Activated naive CD4-positive, alpha-beta T cell treated with anti-CD3 and anti-CD28 coated beads, Interleukin-2, amount 10 ng/mL, durations not matched to agents 7 days and 5 days (primary cell): ENCODE data around the gene CTNNA3.
"Not testable (repeated sequence)": the region's sequence is repeated elsewhere in the genome, so short reads cannot be mapped to it uniquely, and the experiment has no call there.

Experiments
- CTCF ChIA-PET: fragments of 350-600 bp; sonication (Branson Sonifier 250); formaldehyde crosslinking; loops from one replicate; lab custom pipeline; 2021; ENCODE audit warnings: antibody characterized with exemption; lab: Charles Lee
- DNase-seq: peaks from one replicate; pipeline ENCODE4 v3.0.0-alpha.2; 2020
- H3K27ac Mint-ChIP-seq: one replicate; pipeline ENCODE4 v1.8.0; 2021; ENCODE audit warnings: mild to moderate bottlenecking, moderate library complexity, mixed read lengths
- H3K27me3 Mint-ChIP-seq: one replicate; pipeline ENCODE4 v1.8.0; 2021; ENCODE audit warnings: mild to moderate bottlenecking, mixed read lengths
- H3K36me3 Mint-ChIP-seq: one replicate; pipeline ENCODE4 v1.8.0; 2021; ENCODE audit warnings: mixed read lengths
- H3K4me1 Mint-ChIP-seq: one replicate; pipeline ENCODE4 v1.8.0; 2021; ENCODE audit warnings: mixed read lengths
- H3K4me3 Mint-ChIP-seq: one replicate; pipeline ENCODE4 v1.8.0; 2021; ENCODE audit warnings: mild to moderate bottlenecking, moderate library complexity, mixed read lengths
- H3K9me3 Mint-ChIP-seq: one replicate; pipeline ENCODE4 v1.8.0; 2021; ENCODE audit warnings: mixed read lengths

CTNNA3 gene

DNA sequence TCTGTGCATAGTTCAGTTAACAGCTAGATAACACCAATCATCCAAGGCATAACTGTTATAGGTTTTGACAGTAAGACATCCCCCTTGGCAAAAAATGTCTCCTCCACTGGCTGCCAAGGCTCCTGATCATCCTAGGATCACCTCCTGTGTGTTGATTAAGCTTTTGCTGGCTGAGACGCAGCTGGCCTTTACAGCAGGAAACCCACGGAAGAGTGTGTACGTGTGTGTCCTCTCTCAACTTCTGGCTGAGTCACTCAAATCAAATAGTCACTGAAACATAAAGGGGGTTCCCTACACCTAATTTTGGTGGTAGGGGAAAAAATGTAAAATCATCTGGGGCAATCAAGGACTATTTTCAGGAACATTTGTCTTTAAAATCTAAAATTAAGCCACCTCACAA, 208.8 kb downstream of the CTNNA3 start:
- H3K4me3 Mint-ChIP-seq, result no peak overlapping the region
- H3K4me1 Mint-ChIP-seq, result no peaks in the 10 kb centered on the region
- CTCF ChIA-PET, result no interaction called here
- no peak for DNase-seq
- H3K36me3 Mint-ChIP-seq, result no peaks in the 10 kb centered on the region
- H3K9me3 Mint-ChIP-seq, result no peaks in the 10 kb centered on the region
- no peak overlapping the region for H3K27ac Mint-ChIP-seq
- no peaks in the 10 kb centered on the region for H3K27me3 Mint-ChIP-seq

DNA sequence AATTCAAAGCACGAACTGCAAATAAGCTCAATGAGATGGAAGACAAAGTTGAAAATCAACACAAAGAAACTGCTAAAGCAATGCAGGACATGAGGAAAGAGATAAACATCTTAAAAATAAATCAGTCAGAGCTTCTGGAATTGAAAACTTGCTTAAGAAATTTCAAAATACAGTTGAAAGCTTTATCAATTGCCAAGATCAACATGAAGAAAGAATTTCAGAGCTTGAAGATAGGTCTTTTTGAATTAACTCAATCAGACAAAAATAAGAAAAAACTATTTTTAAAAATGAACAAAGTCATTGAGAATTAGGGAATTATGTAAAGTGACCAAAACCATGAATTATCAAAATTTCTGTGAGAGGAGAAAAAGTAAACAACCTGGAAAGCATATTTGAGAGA, 218.1 kb downstream of the CTNNA3 start:
- no peaks in the 10 kb centered on the region for H3K27me3 Mint-ChIP-seq
- CTCF ChIA-PET, result no interaction called here
- no peaks in the 10 kb centered on the region for H3K4me1 Mint-ChIP-seq
- H3K9me3 Mint-ChIP-seq, result peaks cover 10% of the 10 kb centered on the region
- no peak for DNase-seq
- no peak overlapping the region for H3K27ac Mint-ChIP-seq
- H3K36me3 Mint-ChIP-seq, result no peaks in the 10 kb centered on the region
- no peak overlapping the region for H3K4me3 Mint-ChIP-seq

DNA sequence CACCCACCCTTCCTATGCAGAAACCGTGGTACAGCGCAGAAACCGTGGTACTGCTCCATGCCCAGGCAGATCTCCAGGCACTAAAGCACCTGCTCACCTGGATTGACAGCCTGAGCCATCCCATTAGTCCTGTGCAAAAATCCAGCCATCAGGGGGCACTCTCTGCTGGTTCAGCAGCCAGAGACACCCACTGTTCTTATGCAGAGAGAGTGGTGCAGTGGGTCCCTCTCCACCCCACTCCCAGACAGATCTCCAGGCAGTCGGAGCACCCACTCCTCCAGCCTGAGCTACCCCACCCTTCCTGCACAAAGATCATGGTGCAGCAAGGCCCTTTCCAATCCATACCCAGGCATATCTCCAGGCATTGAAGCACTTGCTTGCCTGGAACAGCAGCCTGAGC, 219.8 kb downstream of the CTNNA3 start:
- Mint-ChIP-seq H3K9me3 (peaks cover 10% of the 10 kb centered on the region), H3K27ac (no peak overlapping the region), H3K36me3 (no peaks in the 10 kb centered on the region), H3K27me3 (no peaks in the 10 kb centered on the region), H3K4me3 (no peak overlapping the region), H3K4me1 (no peaks in the 10 kb centered on the region)
- CTCF ChIA-PET, result no interaction called here
- DNase-seq, result no peak

DNA sequence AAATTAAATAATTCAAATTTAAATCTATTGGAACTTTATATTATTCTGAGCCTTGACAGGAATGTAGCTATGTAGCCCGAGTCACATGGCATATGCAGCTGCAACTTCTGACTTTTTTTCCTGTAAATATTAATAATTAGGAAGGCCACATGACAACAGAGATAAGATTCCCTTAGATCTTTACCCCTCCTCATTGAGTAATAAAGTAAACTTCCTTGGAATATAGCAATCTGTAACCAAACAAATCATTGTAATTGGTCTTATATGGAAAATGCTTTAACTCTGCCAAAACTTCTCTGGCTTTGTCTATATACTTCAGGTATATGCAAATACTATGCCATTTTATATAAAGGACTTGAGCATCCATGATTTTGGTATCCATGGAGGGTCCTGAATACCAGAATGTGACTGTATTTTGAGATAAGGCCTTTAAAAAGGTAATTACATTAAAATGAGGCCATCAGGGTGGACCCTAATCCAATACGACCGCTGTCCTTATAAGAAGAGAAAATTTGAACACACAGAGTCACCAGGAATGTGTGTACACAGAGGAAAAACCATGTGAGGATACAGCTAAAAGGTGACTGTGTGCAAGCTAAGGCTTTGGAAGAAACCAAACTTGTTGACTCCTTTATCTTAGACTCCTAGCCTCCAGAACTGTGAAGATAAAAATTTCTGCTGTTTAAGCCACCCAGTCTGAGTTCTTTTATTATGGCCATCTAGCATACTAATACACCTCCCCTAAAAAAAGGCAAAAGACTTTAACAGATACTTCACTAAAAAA, 222.0 kb downstream of the CTNNA3 start:
- Mint-ChIP-seq H3K36me3 (no peaks in the 10 kb centered on the region), H3K27ac (no peak overlapping the region), H3K9me3 (peaks cover 10% of the 10 kb centered on the region), H3K4me3 (no peak overlapping the region), H3K4me1 (no peaks in the 10 kb centered on the region), H3K27me3 (no peaks in the 10 kb centered on the region)
- CTCF ChIA-PET, result no interaction called here
- DNase-seq, result no peak

DNA sequence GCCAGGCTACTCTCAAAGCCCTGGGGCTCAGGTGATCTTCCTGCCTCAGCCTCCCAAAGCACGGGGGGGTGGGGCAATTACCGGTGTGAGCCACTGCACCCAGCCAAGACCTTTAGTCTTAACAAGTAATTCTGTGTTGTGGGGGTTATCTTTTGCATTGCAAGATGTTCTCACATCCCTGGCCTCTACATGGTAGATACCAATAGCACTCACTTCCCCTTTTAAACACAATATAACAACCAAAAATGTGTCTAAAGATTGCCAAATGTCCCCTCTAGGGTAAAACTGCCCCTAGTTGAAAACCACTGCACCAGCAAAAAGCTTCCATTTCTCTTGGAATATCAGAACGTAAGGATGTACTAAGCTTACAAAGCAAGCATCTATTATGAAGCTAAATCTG, 225.0 kb downstream of the CTNNA3 start:
- Mint-ChIP-seq H3K9me3 (no peaks in the 10 kb centered on the region), H3K36me3 (no peaks in the 10 kb centered on the region), H3K4me3 (no peak overlapping the region), H3K27me3 (no peaks in the 10 kb centered on the region), H3K4me1 (no peaks in the 10 kb centered on the region), H3K27ac (no peak overlapping the region)
- DNase-seq, result no peak
- CTCF ChIA-PET, result no interaction called here

DNA sequence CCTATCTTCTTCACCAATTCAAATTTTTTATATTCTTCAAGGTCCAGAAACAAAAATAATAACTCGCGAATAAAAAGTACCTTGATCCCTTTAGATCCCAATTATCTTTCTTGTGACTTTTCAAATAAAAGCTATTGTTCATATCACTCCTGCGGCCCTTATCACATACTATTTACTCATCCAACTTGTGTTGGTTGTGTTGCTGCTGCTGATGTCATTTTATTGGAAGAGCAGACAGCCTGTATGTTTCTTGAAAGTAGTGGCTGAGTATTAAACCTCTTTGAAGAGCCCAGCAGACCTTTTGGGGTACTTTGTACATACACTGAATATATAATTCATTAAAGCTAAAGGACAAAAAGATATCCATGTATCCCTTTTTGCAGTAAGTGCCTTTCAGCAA, 231.7 kb downstream of the CTNNA3 start:
- no peak for DNase-seq
- no peaks in the 10 kb centered on the region for H3K9me3 Mint-ChIP-seq
- no peaks in the 10 kb centered on the region for H3K27me3 Mint-ChIP-seq

DNA sequence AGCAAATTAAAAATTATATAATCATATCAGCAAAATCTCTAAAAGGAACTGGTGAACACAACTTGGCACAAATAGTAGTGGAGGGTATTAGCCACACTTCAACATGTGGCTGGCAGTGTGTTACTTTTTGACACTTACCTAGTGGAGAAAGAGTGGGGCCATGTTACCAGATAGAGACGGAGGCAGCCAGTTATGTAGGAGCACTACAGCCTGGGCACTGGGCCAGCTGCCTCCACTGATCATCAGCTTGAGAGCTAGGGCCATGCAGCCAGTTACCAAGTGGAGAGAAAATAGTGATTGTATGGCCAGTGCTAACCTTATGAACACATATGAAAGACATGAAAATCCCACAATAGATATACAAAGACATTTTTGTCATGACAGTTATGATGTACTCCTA, 243.1 kb downstream of the CTNNA3 start:
- no peaks in the 10 kb centered on the region for H3K27me3 Mint-ChIP-seq
- no peak overlapping the region for H3K4me3 Mint-ChIP-seq
- no peak overlapping the region for H3K27ac Mint-ChIP-seq
- DNase-seq, result no peak
- H3K9me3 Mint-ChIP-seq, result peaks cover 2% of the 10 kb centered on the region
- no peaks in the 10 kb centered on the region for H3K4me1 Mint-ChIP-seq
- no peaks in the 10 kb centered on the region for H3K36me3 Mint-ChIP-seq
- CTCF ChIA-PET, result no interaction called here

More for the DNA sequence above, 231.7 kb downstream of the CTNNA3 start:
- Mint-ChIP-seq H3K4me3 (no peak overlapping the region), H3K36me3 (no peaks in the 10 kb centered on the region), H3K27ac (no peak overlapping the region), H3K4me1 (no peaks in the 10 kb centered on the region)
- CTCF ChIA-PET, result interaction anchor here (0.6 kb wide), 1 partner anchor 28 kb away, joined by 3 read pairs; no protein-coding TSS in a partner anchor

DNA sequence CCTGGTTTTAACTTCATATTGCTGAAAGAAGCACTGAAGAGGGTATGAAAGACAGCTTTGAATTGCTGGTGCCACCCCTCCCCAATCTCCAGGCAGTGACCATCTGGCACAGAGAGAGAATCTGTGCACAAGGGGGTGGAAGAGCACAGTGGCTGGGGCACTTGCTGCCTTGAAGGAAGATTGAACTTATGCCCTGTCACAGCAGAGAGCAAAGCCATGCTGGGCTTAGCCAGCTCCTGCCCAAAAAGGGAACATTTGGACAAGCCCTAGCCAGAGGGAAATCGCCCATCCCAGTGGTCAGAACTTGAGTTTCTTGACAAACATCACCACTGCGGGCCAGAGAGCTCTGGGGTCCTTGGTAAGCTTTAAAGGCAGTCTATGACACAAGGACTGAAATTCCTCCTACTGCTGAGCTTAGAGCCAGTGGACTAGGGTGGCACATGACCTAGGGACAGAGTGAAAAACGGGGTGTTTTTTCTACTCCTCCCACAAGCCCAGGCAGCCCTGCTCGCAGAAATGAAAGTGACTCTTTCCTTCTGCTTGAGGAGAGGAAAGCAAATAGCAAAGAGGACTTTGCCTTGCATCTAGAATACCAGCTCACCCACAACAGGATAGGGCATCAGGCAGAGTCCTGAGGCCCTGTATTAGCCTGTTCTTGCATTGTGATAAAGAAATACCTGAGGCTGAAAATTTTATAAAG, 257.2 kb downstream of the CTNNA3 start:
- Mint-ChIP-seq H3K4me1 (no peaks in the 10 kb centered on the region), H3K9me3 (no peaks in the 10 kb centered on the region), H3K27ac (no peak overlapping the region), H3K4me3 (no peak overlapping the region), H3K27me3 (no peaks in the 10 kb centered on the region), H3K36me3 (no peaks in the 10 kb centered on the region)
- CTCF ChIA-PET, result no interaction called here
- no peak for DNase-seq

DNA sequence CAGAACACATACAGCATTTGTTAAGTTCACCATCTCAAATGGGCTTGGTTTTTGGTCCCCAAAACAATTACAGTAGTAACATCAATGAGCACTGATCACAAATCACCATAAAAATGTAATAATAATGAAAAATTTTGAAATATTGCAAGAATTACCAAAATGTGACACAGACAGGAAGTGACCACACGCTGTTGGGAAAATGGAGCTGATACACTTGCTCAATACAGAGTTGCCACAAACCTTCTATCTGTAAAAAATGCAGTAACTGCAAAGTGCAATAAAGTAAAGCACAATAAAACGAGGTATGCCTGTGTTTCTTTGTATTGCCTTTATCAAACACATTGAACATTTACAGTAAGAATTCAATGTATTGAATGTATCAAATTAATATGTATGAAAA, 262.7 kb downstream of the CTNNA3 start:
- Mint-ChIP-seq H3K9me3 (no peaks in the 10 kb centered on the region), H3K27ac (no peak overlapping the region), H3K36me3 (no peaks in the 10 kb centered on the region), H3K27me3 (no peaks in the 10 kb centered on the region), H3K4me1 (no peaks in the 10 kb centered on the region), H3K4me3 (no peak overlapping the region)
- CTCF ChIA-PET, result no interaction called here
- no peak for DNase-seq

DNA sequence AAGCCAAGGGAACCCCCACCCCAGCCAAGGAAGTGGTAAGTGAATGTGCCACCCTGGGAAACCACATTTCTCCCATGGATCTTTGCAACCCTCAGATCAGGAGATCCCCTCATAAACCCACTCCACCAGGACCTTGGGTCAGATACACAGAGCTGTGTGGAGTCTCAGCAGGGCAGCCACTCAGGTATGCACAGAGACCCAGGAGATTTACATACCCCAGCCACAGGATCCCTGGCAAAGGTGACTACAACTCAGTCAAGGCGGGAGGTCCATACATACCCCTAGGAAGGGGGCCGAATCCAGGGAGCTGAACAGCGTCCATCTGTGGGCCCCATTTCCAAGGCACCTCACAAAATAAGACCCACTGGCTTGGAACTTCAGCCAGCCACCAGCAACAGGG, 293.4 kb downstream of the CTNNA3 start:
- Mint-ChIP-seq H3K27ac (no peak overlapping the region), H3K9me3 (peaks cover 3% of the 10 kb centered on the region), H3K4me1 (no peaks in the 10 kb centered on the region), H3K4me3 (no peak overlapping the region), H3K36me3 (no peaks in the 10 kb centered on the region), H3K27me3 (no peaks in the 10 kb centered on the region)
- CTCF ChIA-PET, result no interaction called here
- no peak for DNase-seq

DNA sequence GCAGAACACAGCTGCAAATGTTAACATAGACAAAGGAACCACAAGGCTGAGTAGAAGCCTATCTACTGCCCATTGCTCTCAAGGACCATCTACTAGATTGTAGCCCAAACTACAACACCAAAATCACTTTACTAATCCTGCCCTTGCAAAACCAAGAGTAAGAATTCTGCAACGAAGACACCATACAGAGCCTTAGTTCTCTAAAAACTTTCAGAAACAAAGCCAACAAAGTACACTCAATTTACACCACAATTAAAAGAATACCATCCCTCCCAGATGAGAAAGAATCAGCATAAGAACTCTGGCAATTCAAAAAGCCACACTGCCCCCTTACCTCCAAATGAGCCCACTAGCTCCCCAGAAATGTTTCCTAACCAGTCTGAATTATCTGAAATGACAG, 294.3 kb downstream of the CTNNA3 start:
- Mint-ChIP-seq H3K27me3 (no peaks in the 10 kb centered on the region), H3K36me3 (no peaks in the 10 kb centered on the region), H3K9me3 (peaks cover 3% of the 10 kb centered on the region), H3K4me3 (no peak overlapping the region), H3K27ac (no peak overlapping the region), H3K4me1 (no peaks in the 10 kb centered on the region)
- CTCF ChIA-PET, result no interaction called here
- no peak for DNase-seq

DNA sequence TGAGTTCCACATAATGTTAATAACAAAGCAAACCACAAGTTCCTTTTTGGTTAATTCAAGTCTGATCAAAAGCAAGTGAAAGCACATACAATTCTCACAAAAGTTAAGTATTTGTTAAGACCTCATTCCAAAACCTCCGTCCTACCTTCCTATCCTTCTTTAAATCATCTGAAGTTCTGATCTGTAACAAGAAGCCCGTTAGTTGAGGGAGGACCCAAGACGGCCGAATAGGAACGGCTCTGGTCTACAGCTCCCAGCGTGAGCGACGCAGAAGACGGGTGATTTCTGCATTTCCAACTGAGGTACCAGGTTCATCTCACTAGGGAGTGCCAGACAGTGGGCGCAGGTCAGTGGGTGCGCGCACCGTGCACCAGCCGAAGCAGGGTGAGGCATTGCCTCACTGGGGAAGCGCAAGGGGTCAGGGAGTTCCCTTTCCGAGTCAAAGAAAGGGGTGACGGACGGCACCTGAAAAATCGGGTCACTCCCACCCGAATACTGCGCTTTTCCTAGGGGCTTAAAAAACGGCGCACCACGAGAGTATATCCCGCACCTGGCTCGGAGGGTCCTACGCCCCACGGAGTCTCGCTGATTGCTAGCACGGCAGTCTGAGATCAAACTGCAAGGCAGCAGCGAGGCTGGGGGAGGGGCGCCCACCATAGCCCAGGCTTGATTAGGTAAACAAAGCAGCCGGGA, 309.0 kb downstream of the CTNNA3 start:
- H3K27ac Mint-ChIP-seq, H3K4me1 Mint-ChIP-seq, H3K4me3 Mint-ChIP-seq, H3K9me3 Mint-ChIP-seq, CTCF ChIA-PET, H3K27me3 Mint-ChIP-seq, H3K36me3 Mint-ChIP-seq, DNase-seq: not testable (repeated sequence)

DNA sequence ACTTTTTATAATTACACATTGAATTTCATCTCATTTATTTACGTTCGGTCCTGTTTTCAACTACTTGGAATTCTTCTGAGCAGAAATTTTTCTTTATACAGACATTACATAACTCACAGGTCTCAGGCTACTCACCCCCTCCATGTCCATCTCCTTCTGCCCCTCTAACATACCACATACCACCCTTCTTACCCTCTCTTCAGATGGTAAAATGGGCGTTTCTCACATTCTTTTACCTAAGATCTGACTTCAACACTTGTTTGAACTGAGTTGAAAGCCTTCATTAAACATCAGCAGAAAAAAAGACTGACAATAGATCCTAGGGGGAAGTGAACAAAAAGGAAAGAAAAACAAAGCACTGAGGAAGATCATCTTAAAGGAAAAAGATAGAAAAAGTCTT, 309.7 kb downstream of the CTNNA3 start:
- Mint-ChIP-seq H3K27me3 (peaks cover 5% of the 10 kb centered on the region), H3K4me1 (peaks cover 2% of the 10 kb centered on the region), H3K4me3 (no peak overlapping the region), H3K27ac (no peak overlapping the region), H3K36me3 (no peaks in the 10 kb centered on the region), H3K9me3 (no peaks in the 10 kb centered on the region)
- no peak for DNase-seq
- CTCF ChIA-PET, result no interaction called here

DNA sequence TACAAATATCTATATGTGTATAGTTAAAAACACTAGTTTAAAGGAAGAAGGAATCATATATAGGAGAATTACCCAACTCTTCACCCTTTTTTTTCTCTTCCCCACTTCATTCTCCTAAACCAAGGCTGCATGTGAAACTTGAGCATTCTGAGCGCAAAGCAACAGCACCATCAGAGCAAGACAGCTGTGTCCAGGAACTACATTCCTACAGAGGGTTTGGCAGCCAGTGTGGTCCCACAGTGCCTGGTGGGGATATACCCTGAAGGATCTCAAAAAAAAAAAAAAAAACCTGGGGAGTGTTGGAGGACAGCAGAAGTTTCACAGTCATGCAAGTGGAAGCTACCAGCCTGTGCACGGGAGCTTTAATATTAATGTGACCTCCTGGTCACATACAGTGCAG, 310.4 kb downstream of the CTNNA3 start:
- Mint-ChIP-seq H3K36me3 (no peaks in the 10 kb centered on the region), H3K27me3 (peaks cover 5% of the 10 kb centered on the region), H3K9me3 (no peaks in the 10 kb centered on the region), H3K4me1 (peaks cover 2% of the 10 kb centered on the region), H3K4me3 (no peak overlapping the region), H3K27ac (no peak overlapping the region)
- CTCF ChIA-PET, result no interaction called here
- DNase-seq, result no peak

DNA sequence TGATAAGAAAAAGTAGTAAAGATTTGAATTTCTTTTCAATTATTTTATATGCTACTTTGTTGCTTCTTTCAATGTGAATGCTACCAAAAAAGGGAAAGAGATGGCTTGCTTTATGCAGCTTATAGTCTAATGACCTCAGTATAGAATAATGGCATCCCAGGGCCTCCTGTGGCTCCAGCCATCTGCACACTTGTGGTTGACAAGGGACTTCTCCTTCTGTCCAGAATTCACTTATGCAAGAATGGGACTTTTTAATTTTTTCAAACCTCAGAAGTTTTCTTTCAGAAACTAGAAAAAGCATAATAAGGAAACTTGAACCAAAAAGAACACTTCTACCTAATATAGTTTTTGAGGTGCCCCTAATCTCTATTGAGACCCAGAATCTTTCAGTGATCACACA, 310.9 kb downstream of the CTNNA3 start:
- Mint-ChIP-seq H3K27me3 (peaks cover 5% of the 10 kb centered on the region), H3K27ac (no peak overlapping the region), H3K36me3 (no peaks in the 10 kb centered on the region), H3K4me1 (peaks cover 2% of the 10 kb centered on the region), H3K4me3 (no peak overlapping the region), H3K9me3 (no peaks in the 10 kb centered on the region)
- no peak for DNase-seq
- CTCF ChIA-PET, result no interaction called here
